ENCODE results near the gene VWCE.

GRCh38 chr11:61292356-61292755 lies 2.8 kb downstream of the VWCE start:
- TF ChIP-seq POLR2AphosphoS5 (IDR thresholded peaks at IDR 0.05) = no peak
- TF ChIP-seq POLR2A (IDR thresholded peaks at IDR 0.05) = no peak
- TF ChIP-seq CTCF (IDR thresholded peaks at IDR 0.05) = no peak

Data from upper lobe of left lung (tissue), 4 donors.